ENCODE data around the gene NCOR1. TPM values are rescaled to one million over a fixed set of nuclear protein-coding genes. Genes with fewer than 3 reads are reported as not detected.

NCOR1 gene
- total and polyA plus RNA-seq, 2 experiments from 2014 or later = 102 to 132 TPM

GRCh38 chr17:16048811-16049449 lies 166.4 kb downstream of the NCOR1 start:
- Mint-ChIP-seq H3K9me3 (no peaks in the 10 kb centered on the region; the same call in 2 of the 3 replicates), H3K36me3 (ENCODE audit: low read depth) (peaks cover 42% of the 10 kb centered on the region), H3K27me3 (ENCODE audit: insufficient read depth, low read depth, poor library complexity) (no peaks in the 10 kb centered on the region), H3K4me3 (no peak overlapping the region), H3K27ac (no peak overlapping the region), H3K4me1 (peaks cover 12% of the 10 kb centered on the region)
- ATAC-seq = no peak
- no peak overlapping the region for H2AFZ ChIP-seq
- H3K36me3 ChIP-seq (ENCODE audit: insufficient read depth) = peaks cover 13% of the 10 kb centered on the region
- H3K4me2 ChIP-seq = no peak overlapping the region
- TF ChIP-seq CTCF (conservative IDR thresholded peaks at IDR 0.05; ENCODE audit: low read depth in 2 of 2) = no peak
- TF ChIP-seq ZNF462 (CRISPR knock-in tag; IDR thresholded peaks at IDR 0.05) = no peak
- TF ChIP-seq ZNF331 (CRISPR knock-in tag; IDR thresholded peaks at IDR 0.05; ENCODE audit: low read depth) = no peak
- no peak for TF ChIP-seq REST (IDR thresholded peaks at IDR 0.05; ENCODE audit: unreplicated experiment)
- no peak for TF ChIP-seq NANOG (IDR thresholded peaks at IDR 0.05; ENCODE audit: borderline replicate concordance)
- no peak for TF ChIP-seq EZH2phosphoT487 (IDR thresholded peaks at IDR 0.05; ENCODE audit: unreplicated experiment)
- H3K9me2 ChIP-seq (ENCODE audit: insufficient read depth) = no peaks in the 10 kb centered on the region
- H4K20me1 ChIP-seq (replicated peaks; ENCODE audit: insufficient read depth) = peaks cover 7% of the 10 kb centered on the region
- H3F3A ChIP-seq (replicated peaks; ENCODE audit: low read depth) = no peaks in the 10 kb centered on the region
- peaks cover 19% of the 10 kb centered on the region for H3K79me2 ChIP-seq (replicated peaks; ENCODE audit: insufficient read depth)
- no peaks in the 10 kb centered on the region for H3K27me3 ChIP-seq (ENCODE audit: insufficient read depth)
- peaks cover 8% of the 10 kb centered on the region for H3K4me1 ChIP-seq (ENCODE audit: insufficient read depth)
- H3K4me3 ChIP-seq = no peak overlapping the region
- DNase-seq (ENCODE audit: low spot score) = no peak
- no peak overlapping the region for H3K27ac ChIP-seq (ENCODE audit: low read depth)

All from GM23338 (cell line).